GM12892 (cell line): Measurements from ENCODE around the gene LMO1.

Experiments
- POLR2A ChIP-seq: IDR thresholded peaks from 2 replicates; pipeline ENCODE4 v1.6.1; 2011; ENCODE audit warnings: low read depth, low read length, control low read depth
- POLR2AphosphoS5 ChIP-seq: IDR thresholded peaks from 2 replicates; pipeline ENCODE4 v1.6.1; 2011; ENCODE audit warnings: low read depth, low read length, control low read depth
- TAF1 ChIP-seq: IDR thresholded peaks from 2 replicates; pipeline ENCODE4 v1.6.1; 2011; ENCODE audit warnings: low read depth, mild to moderate bottlenecking, control low read depth, low read length, borderline replicate concordance

DNA sequence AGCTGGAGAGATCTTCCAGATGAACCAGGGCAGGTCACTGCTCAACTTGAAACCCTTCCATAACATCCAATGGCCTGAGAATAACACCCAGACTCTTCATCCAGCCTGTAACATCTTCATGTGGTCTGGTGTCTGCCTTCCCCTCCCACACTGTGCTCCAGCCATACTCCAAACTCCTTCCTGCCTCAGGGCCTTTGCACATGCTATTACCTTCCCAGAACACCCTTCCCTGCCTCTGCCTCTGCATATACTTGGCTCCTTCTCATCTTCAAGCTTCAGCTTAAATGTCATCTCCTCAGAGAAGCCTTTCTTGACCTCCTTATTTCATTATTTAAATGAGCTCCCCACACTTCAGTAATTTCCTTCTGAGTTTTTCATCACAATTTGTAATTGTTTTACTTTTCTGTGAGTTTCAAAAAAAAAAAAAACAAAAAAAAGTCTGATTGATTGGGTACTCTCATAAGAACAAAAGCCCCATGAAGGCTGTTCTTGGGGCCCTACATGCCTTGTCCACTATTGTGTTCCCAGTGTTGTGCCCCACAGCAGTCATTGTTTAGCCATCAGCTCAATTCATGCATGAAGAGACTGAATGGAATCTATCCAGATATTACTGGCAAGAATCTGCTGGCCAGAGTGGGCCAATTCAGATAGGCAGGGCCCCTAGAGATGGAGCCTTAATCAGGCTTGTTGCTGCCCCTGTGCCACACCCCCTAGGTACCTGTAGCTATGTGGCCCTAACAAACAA, 22.1 kb downstream of the LMO1 start:
- TF ChIP-seq POLR2AphosphoS5 (no peak), POLR2A (no peak), TAF1 (no peak)
